Measurements from ENCODE around the gene PGAP1.

DNA sequence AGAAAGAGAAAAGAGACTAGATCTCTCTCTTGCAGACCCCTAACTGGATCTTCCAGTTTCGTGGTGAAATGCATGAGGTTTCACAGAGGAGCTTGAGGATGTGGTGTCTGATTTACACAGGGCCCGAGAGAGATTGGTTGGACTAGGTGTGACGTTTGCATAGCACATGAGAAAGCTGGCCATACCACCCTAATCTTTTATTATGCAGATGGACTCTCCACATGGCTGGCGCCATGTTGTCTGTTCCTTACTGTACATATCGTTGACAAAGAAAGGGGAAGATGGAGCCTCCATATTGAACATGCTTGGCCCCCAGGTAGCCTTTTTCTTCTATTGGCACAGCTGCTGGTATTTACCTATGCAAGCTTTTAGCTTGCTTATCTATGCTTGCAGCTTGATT, 27.5 kb upstream of the PGAP1 start:
- TF ChIP-seq, protein P1, sequence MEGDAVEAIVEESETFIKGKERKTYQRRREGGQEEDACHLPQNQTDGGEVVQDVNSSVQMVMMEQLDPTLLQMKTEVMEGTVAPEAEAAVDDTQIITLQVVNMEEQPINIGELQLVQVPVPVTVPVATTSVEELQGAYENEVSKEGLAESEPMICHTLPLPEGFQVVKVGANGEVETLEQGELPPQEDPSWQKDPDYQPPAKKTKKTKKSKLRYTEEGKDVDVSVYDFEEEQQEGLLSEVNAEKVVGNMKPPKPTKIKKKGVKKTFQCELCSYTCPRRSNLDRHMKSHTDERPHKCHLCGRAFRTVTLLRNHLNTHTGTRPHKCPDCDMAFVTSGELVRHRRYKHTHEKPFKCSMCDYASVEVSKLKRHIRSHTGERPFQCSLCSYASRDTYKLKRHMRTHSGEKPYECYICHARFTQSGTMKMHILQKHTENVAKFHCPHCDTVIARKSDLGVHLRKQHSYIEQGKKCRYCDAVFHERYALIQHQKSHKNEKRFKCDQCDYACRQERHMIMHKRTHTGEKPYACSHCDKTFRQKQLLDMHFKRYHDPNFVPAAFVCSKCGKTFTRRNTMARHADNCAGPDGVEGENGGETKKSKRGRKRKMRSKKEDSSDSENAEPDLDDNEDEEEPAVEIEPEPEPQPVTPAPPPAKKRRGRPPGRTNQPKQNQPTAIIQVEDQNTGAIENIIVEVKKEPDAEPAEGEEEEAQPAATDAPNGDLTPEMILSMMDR (conservative IDR thresholded peaks at IDR 0.05; ENCODE audit: low read length), result no peak
- no peak for TF ChIP-seq EZH2phosphoT487 (IDR thresholded peaks at IDR 0.05; ENCODE audit: borderline replicate concordance)

Measured in Loucy (cell line).